Nephron (organoid): ENCODE results near the gene HMGCS1.

Experiments
- H3K27ac Mint-ChIP-seq, 3 experiments: 2 replicates each; pipeline ENCODE4 v1.8.0; 2020; ENCODE audit warnings: mixed read lengths in 3 of 3, mild to moderate bottlenecking in 2 of 3, moderate library complexity in 1 of 3
- H3K27me3 Mint-ChIP-seq: 2 replicates; pipeline ENCODE4 v1.8.0; 2021; ENCODE audit warnings: low read depth, mild to moderate bottlenecking, moderate library complexity, mixed read lengths
- H3K36me3 Mint-ChIP-seq: 2 replicates; pipeline ENCODE4 v1.8.0; 2020; ENCODE audit warnings: low read depth, mixed read lengths
- H3K4me1 Mint-ChIP-seq: 2 replicates; pipeline ENCODE4 v1.8.0; 2020; ENCODE audit warnings: mixed read lengths
- H3K4me3 Mint-ChIP-seq, 3 experiments: 2 replicates each; pipeline ENCODE4 v1.8.0; 2020; ENCODE audit warnings: mild to moderate bottlenecking in 3 of 3, mixed read lengths in 3 of 3, moderate library complexity in 2 of 3
- H3K9me3 Mint-ChIP-seq: 2 replicates; pipeline ENCODE4 v1.8.0; 2020; ENCODE audit warnings: mixed read lengths
- CTCF ChIP-seq, 3 experiments: fragments of 200-600 bp; sonication (generic); IDR thresholded peaks; one replicate each; pipeline ENCODE4 v1.5.0; 2021; ENCODE audit warnings: antibody characterized with exemption in 3 of 3; ENCODE audit not compliant: unreplicated experiment in 3 of 3

Gene HMGCS1

GRCh38 chr5:43313035-43313853, at the start of gene HMGCS1:
TSS of gene HMGCS1 (minus strand) at chr5:43313412. CDS start at chr5:43298965, 14,447 bp downstream.
- H3K4me1 Mint-ChIP-seq, result peaks cover 61% of the 10 kb centered on the region
- H3K4me3 Mint-ChIP-seq, result peak within 1 kb of the TSS; percentile 94 to 99 (median 98)
- H3K27me3 Mint-ChIP-seq, result no peaks in the 10 kb centered on the region
- H3K9me3 Mint-ChIP-seq, result no peaks in the 10 kb centered on the region
- peaks cover 3% of the 10 kb centered on the region for H3K36me3 Mint-ChIP-seq
- H3K27ac Mint-ChIP-seq, result peak within 1 kb of the TSS; percentile 85 to 93 (median 92)
- TF ChIP-seq CTCF (IDR thresholded peaks at IDR 0.05; ENCODE audit: unreplicated experiment in 3 of 3), result no peak

GRCh38 chr5:43358726-43359125, 45.5 kb upstream of the HMGCS1 start:
- peaks cover 24% of the 10 kb centered on the region for H3K9me3 Mint-ChIP-seq
- no peaks in the 10 kb centered on the region for H3K36me3 Mint-ChIP-seq
- peak overlapping the region in 2 of 3 experiments; percentile 6 to 74 for H3K27ac Mint-ChIP-seq
- TF ChIP-seq CTCF (IDR thresholded peaks at IDR 0.05; ENCODE audit: unreplicated experiment in 3 of 3), result no peak
- peaks cover 15% of the 10 kb centered on the region for H3K4me1 Mint-ChIP-seq
- H3K27me3 Mint-ChIP-seq, result peaks cover 4% of the 10 kb centered on the region
- H3K4me3 Mint-ChIP-seq, result no peak overlapping the region

- H3K9me3 Mint-ChIP-seq, result peaks cover 24% of the 10 kb centered on the region
- no peak overlapping the region for H3K4me3 Mint-ChIP-seq
- H3K27ac Mint-ChIP-seq, result peak overlapping the region; percentile 49 to 91 (median 85)
- peaks cover 15% of the 10 kb centered on the region for H3K4me1 Mint-ChIP-seq
- H3K36me3 Mint-ChIP-seq, result no peaks in the 10 kb centered on the region
- TF ChIP-seq CTCF (IDR thresholded peaks at IDR 0.05; ENCODE audit: unreplicated experiment in 3 of 3), result no peak
- H3K27me3 Mint-ChIP-seq, result peaks cover 4% of the 10 kb centered on the region
Observed at GRCh38 chr5:43358301-43358700, 45.1 kb upstream of the HMGCS1 start.

GRCh38 chr5:43357878-43358281, 44.7 kb upstream of the HMGCS1 start:
- Mint-ChIP-seq H3K9me3 (peaks cover 24% of the 10 kb centered on the region), H3K27ac (peak overlapping the region; percentile 49 to 91 (median 85))

GRCh38 chr5:43357067-43357466, 43.9 kb upstream of the HMGCS1 start:
- TF ChIP-seq CTCF (IDR thresholded peaks at IDR 0.05; ENCODE audit: unreplicated experiment in 3 of 3), result no peak
- Mint-ChIP-seq H3K9me3 (peaks cover 22% of the 10 kb centered on the region), H3K4me3 (no peak overlapping the region), H3K27me3 (peaks cover 4% of the 10 kb centered on the region), H3K36me3 (no peaks in the 10 kb centered on the region), H3K4me1 (peaks cover 15% of the 10 kb centered on the region), H3K27ac (peak overlapping the region; percentile 8 to 91 (median 18))

More at GRCh38 chr5:43357878-43358281, 44.7 kb upstream of the HMGCS1 start:
- Mint-ChIP-seq H3K27me3 (peaks cover 4% of the 10 kb centered on the region), H3K36me3 (no peaks in the 10 kb centered on the region), H3K4me1 (peaks cover 15% of the 10 kb centered on the region), H3K4me3 (no peak overlapping the region)
- no peak for TF ChIP-seq CTCF (IDR thresholded peaks at IDR 0.05; ENCODE audit: unreplicated experiment in 3 of 3)

- H3K36me3 Mint-ChIP-seq, result no peaks in the 10 kb centered on the region
- peaks cover 11% of the 10 kb centered on the region for H3K9me3 Mint-ChIP-seq
- H3K4me1 Mint-ChIP-seq, result peaks cover 22% of the 10 kb centered on the region
- no peak overlapping the region for H3K27ac Mint-ChIP-seq
- no peak for TF ChIP-seq CTCF (IDR thresholded peaks at IDR 0.05; ENCODE audit: unreplicated experiment in 3 of 3)
- H3K27me3 Mint-ChIP-seq, result no peaks in the 10 kb centered on the region
- no peak overlapping the region for H3K4me3 Mint-ChIP-seq
Observed at GRCh38 chr5:43354774-43355173, 41.6 kb upstream of the HMGCS1 start.
